Measurements from ENCODE around the gene FALEC.
A peak's percentile ranks its signal among the peaks of the same experiment; 100 is the strongest.

Gene FALEC

DNA sequence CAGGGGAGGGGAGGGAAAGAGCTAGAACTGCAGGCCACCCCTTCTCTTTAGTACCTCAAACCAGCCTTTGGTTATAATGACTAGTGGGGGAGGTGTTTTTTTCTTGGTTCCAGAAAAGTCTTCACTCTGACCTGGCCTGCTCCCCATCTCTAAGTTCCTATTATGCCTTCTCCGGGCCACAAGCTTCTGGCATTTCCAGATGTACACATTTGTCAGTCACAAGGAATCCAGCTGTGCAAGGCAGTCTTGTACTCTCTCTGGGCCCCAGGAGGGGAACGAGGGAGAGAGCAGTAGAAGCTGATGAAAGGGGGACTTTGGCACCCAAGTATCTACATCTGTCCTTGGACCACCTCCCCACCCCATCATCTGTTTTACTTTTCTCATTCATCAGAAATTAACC lies 2.7 kb upstream of the FALEC start:
- DNase-seq, result no peak

DNA sequence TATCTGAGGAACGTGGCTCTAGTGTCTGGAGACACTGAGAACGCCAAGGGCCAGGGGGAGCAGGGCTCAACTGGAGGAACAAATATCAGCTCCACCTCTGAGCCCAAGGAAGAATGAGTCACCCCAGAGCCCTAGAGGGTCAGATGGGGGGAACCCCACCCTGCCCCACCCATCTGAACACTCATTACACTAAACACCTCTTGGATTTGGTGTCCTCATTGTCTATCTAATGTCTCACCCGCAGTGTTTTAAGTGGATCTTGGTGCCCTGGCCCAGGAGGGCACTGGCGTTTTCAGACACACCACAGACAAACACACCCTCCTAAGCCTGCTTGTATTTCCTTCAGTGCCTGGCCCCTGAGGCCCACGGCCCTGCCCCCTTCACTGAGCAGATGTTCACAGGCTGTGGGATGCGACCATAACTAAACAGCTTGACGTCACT lies 2.2 kb upstream of the FALEC start:
- no peak for DNase-seq

DNA sequence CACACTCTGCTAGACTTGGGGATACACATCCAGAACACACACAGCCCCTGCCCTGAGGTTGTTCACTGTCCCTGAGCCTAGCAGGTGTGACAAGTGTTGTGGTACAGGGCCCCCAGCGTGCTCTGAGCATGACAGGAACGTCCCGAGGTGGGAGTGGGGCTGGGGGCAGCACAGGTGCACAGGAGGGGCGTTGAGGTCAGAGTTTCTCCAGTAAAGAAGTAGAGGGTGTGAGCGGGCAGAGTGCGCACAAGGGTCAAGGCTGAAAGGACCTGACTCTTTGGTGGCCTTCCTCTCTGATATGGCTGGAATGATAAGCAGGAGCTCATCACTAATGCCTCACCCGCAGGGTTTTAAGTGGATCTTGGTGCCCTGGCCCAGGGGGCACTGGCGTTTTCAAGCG lies 1.3 kb upstream of the FALEC start:
- no peak for DNase-seq

DNA sequence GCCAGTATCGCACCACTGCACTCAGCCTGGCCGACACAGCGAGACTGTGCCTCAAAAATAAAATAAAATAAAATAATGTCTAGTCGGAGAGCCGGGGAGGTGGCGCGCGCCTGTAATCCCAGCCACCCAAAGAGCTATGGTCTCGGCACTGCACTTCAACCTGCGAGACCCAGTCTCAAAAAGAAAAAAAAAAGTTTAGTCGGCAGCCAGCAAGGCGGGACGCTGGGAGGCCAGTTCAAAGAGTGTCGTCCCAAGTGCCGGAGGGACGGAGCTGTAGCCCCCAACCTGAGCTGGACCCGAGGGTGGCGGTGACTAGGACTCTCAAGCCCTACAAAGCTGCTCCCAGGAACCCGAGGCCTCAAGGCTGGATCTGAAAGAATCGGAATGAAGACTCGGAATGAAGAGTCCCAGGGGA lies 632 bp upstream of the FALEC start:
- no peak for DNase-seq

DNA sequence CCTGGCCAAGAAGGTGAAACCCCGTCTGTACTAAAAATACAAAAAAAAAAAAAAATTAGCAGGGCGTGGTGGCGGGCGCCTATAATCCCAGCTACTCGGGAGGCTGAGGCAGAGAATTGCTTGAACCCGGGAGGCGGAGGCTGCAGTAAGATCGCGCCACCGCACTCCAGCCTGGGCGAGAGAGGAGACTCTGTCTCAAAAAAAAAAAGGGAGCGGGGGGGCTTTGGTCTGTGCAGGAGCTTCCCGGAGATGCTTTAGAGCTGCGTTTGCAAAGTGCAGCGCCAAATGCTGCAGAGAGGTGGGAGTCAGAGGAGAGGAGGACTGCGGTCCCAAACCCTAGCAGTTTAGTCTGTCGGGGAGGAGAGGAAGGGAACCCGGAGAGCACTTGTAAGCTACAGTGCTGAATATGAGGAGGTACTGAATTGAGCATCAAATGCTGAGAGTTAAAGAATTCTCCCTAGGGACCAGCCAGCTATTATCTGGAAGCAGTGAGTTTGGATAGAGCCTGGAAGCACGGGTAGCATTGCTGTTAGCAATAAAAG lies 569 bp downstream of the FALEC start:
- no peak for DNase-seq

DNA sequence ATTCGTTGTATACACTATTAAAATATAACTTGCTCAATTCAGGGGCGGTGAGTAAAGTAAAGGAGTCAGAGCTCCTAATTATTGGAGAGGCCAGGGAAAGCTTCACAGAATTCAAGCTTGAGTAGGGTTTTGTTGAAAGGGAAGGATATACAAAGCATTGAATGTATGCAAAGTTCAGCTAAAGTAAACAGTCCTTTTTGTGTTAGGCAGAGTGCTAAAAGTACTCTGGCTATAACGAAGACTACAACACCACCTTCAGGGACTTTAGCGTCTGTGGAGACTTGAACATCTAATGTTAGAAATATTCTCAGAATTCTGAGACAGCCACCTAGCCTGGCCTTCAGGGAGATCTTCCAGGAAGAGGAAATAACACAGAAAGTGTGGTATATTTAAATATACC lies 1.1 kb downstream of the FALEC start:
- peak in 1 of 2 donors; percentile 10 for DNase-seq

DNA sequence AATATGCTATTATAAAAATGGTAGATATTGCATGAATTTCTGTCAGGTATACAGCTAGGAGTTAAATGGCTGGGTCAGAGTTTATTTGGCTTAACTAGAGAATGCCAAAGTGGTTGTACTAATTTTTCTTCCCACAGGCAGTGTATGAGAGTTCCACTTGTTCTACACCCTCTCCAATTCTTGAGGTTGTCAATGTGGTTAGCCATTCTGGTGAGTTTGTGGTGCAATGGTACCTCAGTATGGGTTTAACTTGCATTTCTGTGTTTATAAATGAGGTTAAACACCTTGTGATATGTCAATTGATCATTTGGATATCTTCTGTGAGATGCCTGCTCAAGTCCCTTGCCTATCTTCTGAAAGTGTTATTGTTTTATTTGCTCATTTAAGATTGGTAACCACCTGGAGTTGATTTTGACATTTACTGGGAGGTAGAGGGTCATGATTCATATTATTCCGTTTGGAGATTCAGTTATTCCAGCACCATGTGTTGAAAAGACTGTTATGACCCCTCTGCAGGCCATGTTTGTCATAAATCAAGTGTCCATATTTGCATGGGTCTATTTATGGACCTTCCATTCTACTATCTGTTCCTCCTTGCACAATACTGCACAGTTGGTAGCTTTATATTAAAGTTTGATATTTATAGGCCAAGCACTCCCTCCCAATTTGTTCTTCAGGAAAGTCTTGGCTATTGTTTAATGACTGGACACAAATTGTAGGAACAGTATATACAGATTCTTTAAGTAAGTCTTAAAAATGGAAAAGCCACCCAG lies 5.8 kb downstream of the FALEC start:
- DNase-seq, result no peak

DNA sequence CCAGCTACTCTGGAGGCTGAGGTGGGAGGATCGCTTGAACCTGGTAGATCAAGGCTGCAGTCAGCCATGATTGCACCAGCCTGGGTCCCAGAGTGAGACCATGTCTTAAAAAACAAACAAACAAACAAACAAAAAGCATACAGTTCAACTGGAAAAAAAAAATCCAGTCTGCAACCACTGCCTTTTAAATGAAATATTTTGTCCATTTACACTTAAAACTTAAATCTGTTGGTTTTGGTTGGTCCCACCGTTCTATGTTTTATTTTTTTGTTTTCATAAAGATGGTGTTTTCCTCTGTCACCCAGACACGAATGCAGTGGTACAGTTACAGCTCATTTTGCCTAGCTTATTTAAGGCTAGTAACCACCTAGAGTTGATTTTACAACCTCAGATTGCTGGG lies 9.8 kb downstream of the FALEC start:
- no peak for DNase-seq

DNA sequence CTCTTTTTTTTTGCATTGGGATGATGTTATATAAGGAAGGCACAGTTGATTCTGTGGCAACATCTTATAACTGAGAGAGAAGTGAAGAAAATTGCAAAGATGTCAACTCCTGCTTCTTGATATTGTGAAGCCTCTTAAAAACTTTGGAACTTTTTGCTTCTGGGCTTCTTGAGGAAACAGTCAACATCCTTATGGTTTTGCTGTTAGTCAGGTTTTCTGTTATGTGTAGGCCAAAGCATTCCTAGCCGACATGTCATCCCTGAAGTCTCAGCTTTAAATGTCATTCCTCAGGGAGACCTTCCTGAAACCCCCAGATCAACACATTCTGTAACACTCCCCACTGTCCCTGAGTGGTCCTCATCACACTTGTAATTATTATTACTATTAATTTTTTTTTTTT lies 12.6 kb downstream of the FALEC start:
- no peak for DNase-seq

DNA sequence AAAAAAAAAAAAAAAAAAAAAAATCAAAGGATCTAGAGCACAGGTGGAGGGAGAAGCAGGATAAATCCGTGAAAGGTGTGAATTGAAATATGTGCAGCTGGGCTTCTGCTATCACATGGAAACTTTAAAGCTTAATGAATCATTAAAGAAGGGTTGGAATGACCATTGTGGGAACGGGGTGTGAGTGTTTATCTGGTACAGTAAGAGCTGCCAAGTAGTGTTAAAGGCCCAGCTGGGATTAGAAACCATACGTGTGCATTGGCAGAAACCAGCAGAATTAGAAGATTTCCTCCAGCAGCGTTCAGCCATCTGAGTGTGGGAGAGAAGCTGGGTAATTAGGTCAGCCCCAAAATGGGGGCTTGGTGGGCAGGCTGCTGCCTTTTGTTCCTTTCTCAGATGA lies 13.5 kb downstream of the FALEC start:
- DNase-seq, result no peak

DNA sequence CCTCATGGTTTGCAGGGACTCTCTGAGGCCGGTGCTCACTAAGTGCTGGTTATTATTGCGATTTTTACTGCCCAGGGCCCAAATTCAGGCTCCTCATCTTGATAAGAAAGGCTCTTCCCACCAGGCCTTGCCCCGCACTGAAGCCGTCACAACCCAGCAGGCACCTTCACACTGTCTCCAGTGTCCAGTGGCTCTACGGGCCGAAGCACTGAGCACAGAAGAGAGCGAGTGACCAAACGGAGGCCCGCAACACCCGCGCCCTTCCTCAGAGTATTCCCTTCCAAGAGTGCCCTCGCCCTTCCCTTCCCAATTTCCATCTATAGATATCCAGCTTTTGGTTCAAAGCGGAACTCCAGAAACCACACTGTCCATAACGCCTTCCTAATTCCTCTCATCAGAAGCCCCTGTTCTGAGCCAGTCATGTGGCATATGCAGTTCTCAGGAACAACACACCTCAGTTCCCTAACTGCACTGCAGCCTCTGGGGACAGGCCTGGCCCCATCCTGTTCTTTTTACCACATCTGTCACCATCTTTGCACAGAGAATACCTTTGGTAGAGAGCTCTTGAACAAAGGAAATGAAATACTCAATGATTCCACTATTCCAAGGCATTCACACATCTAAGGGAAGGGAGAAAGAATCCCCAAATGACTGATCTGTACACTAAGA lies 15.1 kb downstream of the FALEC start:
- DNase-seq, result no peak

DNA sequence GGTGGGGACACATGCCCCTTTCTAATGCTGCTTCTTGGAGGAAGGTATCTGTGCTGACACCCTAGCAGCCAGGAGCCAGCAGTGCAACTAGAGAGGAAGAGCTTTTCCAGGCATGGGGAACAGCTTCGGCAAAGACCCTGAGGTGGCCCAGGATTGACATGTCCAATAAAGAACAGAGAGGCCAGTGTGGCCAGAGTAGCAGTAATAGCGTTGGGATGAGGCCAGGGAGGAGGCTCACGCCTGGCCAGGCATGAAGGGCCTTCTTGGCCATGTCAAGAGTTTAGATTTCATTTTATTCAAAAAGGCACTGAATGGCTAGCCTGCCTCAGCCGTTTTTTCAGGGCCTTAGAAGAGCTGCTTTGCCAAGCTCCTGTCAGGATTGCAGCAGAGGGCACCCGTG lies 17.3 kb downstream of the FALEC start:
- no peak for DNase-seq

DNA sequence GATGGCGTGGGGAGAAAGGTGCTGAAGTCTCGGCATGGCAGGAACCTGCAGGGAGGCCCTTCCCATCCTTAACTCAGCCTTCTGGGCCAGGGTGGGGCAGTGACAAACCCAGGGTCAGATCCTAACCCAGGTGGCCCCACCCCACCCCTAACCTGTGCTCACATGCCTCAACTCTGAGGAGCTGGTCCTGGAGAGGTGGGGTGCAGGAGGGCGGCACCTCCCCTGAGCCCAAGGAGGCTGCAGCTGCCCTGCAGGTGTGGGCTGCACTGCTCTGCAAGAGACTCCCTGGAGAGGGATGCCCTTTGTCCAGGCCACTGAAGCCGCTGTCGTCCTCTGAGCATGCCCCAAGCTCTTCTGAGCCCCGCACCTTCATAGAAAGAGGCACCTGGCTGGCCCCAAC lies 18.4 kb downstream of the FALEC start:
- no peak for DNase-seq

DNA sequence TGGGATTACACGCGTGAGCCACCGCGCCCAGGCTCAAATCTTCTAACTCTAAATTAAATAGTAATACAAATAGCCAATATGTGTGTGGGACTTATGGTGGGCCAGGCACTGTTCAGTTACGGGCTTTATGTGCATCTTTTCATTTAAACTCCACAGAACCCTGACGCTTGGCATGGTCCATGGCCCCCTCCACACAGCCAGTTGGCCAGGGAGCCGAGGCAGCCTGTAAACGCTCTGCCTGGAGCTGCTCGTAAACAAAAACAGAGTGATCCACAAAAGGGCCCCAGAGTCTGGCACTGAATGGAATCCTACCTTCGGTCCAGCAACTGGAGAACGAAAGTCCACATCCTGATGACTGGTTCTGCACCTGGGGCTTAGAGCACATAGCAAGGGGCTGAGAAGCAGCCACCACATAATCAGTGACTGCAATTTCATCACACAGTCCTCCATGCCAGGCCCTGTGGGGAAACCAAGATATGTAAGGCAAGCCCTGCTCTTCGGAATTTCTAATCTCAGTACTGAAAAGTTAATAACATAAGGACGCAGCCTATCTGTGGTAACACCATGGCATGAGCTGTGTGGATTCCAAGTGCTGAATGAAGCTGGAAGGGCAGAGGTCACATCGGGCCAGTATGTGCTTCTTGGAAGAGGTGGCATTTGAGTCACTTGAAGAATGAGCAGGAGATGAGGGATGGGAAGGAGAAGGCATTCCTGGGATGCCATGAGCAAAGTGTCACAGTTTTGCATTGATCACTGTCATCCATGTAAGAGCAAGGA lies 20.1 kb downstream of the FALEC start:
- DNase-seq, result no peak

DNA sequence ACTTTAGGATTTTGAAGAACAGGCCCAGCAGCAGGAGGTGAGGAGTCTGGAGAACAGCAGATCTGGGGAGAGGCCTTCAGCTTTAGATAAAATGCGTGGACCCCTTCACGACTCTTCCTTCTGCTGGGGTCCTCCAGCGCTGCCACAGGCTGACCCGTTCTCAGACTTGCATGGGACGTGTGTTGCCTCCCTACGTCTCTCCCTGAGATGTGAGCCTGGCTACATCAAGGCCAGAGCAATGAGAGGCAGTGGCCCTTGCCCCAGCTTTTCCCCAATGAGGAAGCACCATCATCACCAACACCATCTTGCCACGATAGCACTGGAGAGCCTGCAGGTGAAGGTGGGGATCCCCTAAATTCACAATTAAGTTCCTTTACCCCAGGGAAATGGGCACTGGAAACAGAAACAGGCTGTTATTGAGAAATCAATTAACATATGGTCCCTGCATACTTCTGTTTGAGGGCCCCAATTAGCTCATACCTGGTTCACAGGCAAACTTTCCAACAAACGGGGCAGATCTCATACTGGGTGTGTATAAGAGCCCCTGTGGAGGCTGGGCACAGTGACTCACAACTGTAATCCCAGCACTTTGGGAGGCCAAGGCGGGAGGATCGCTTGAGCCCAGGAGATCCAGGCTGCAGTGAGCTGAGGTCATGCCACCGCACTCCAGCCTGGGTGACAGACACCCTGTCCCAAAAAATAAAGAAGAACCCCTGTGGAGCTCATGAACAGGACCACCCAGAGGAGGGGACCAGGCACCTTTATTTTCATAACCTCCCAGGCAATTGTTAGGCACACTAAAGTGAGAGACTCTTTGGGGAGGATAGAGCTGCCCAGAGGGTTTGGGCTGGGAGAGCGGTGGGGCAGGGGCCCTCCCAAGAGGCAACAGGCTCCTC lies 21.5 kb downstream of the FALEC start:
- DNase-seq, result no peak

DNA sequence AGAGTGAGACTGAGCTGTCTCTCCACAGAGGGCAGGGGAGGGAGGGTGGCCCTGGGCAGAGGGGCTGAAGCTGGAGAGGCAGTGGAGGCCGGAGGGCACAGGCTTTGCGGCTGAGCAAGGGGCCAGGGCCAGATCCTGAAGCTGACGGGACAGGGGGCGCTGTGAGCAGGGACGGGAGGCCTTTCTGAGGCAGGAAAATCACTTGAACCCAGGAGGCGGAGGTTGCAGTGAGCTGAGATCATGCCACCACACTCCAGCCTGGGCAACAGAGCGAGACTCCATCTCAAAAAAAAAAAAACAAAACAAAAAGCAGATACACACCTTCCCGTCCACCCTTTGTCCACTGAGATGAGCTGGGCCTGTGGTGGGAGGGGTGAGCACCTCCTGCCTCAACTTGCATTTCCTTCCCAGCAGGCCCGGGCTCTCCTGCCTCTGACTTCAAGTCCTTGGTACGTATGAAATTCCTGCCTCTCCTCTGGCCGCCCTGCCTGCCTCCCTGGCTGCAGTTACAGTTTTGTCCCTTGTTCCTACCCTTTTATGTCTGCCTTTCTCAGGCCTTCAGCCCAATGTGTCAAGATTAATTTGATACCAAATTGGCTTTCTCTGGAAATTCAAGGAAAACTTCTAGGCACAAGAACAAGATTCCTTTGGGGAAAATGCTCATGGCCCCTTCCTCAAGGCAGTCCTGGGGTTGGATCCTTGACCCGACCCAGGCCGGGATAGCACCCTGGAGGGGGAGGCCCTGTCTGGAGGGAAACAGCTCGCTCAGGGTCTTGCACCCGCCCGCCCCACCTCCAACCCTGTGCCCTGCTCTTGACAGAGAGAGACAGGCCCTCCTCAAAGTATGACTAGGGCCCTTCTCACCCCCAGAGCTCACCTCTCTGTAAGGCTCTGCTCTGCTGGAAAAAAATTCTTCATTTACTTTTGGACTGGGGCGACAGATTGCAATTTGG lies 22.5 kb downstream of the FALEC start:
- no peak for DNase-seq

DNA sequence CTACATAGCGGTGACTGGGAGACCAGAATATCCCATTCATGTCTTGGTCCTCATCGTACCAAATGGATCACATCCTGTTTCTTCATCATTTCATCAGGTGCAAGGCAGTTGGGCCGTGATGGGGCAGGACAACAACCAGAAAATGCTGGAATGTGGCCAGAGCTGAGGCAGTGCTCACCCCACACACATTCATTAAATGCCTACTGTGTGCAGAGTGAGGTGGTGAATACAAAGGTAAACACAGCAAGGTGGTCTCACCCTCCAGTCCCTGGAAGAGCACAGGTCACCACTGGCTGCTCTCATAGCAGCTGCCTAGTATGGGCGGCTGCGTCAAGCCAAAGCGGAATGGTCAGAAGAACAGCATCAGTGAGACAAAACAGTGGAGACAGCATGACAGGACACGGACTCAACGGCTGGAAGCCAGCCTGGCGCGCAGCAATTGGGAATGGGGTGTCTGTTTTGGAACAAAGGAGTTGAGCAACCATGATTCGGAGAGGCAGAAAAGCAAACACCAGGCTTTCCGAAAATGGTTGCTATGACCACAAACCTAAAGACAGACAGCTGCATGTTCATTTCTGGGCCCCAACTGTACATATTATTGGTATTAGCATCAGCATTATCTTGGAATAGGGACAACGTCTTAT lies 28.1 kb downstream of the FALEC start:
- no peak for DNase-seq

DNA sequence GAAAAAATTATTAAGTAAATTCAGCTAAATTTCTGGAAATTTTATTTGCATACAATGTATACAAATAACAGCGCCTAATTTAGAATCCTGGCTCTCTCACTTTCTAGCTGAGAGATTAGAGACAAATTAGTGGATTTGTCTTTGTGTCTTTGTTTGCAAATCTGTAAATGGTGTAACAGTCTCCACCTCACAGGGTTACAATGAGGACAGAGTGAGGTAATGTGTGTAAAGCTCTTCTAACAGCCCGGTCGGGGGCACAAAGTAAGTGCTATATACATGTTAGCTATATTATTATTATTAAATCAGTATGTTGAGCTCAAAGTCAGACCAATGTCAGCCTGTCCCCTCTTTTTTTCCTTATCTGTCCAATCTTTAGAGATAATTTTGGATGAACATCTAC lies 28.7 kb downstream of the FALEC start:
- no peak for DNase-seq

DNA sequence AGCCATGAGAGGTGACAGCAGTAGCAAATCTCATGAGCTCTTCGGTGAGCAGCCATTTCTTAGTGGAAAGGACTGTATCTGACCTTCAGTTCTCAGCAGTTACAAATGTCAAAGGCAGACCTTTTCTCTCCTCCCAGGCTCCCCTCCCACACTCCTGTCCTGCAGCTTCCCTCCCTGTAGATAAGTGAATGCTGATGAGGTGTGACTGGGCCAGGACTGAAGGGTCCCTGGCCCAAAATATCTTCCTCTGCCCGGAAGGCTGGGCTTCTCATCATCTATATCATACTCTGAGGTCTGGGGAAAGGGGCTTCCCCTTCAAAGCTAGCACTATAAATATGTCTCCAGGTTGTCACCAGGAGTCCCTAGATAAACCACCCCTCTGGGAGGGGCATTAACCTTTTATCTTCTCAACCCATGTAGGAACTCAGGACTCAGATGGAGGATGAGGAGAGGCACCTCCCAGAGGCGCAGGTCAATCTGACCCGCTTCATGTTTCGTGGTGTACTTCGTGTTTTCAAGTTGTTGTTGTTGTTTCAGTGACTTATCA lies 30.0 kb downstream of the FALEC start:
- DNase-seq, result no peak

DNA sequence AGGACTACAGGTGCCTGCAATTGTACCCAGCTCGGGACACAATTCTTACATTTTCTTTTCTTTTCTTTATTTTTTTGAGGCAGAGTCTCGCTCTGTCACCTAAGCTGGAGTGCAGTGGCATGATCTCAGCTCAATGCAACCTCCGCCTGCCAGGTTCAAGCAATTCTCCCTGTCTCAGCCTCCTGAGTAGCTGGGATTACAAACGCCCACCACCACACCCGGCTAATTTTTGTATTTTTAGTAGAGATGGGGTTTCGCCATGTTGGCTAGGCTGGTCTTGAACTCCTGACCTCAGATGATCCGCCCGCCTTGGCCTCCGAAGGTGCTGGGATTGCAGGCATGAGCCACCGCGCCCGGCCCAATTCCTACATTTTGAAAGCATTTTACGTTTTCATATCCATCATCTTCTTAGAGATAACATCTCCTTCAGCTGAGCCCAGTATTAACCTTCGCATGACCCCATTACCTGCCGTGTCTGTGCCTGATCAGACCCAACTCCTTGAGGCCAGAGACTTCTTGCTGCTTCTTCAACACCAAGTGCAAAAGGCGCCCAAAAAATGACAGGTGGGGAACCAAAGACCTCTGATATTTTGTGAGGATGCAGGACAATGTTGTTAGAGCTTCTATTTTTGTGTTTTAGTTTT lies 30.9 kb downstream of the FALEC start:
- DNase-seq, result no peak
